HL-60 (cell line): ENCODE measurements around the gene PCSK9.

Experiments used
- DNase-seq, 2 experiments: peaks; one replicate each; pipeline ENCODE4 v3.0.0-alpha.2; 2010 to 2020; ENCODE audit warnings: low read depth in 1 of 2, low spot score in 1 of 2
- H3K27ac ChIP-seq: fragments of 250-450 bp; sonication (Bioruptor Pico); replicated peaks from 2 replicates; pipeline ENCODE4 v1.5.1; 2020; ENCODE audit warnings: mild to moderate bottlenecking, moderate library complexity
- H3K27me3 ChIP-seq: fragments of 250-450 bp; sonication (Bioruptor Pico); 2 replicates; pipeline ENCODE4 v1.5.1; 2021; ENCODE audit warnings: mild to moderate bottlenecking, moderate library complexity; ENCODE audit not compliant: insufficient read depth, poor library complexity, severe bottlenecking
- H3K4me3 ChIP-seq: replicated peaks from 2 replicates; pipeline ENCODE4 v1.5.1; 2011; ENCODE audit warnings: mild to moderate bottlenecking, control low read depth, low read length; ENCODE audit not compliant: insufficient read depth
- GABPA ChIP-seq: IDR thresholded peaks from 2 replicates; pipeline ENCODE4 v1.6.1; 2012; ENCODE audit warnings: low read depth
- POLR2AphosphoS5 ChIP-seq: IDR thresholded peaks from 2 replicates; pipeline ENCODE4 v1.6.1; 2012; ENCODE audit warnings: low read depth
- SPI1 ChIP-seq: IDR thresholded peaks from 2 replicates; pipeline ENCODE4 v1.6.1; 2012; ENCODE audit warnings: low read depth, mild to moderate bottlenecking, borderline replicate concordance
- TF ChIP-seq, protein P1 (sequence below): IDR thresholded peaks from 2 replicates; pipeline ENCODE4 v1.6.1; 2012; ENCODE audit warnings: low read depth; ENCODE audit not compliant: insufficient replicate concordance
- TF ChIP-seq, protein P2 (sequence below): IDR thresholded peaks from one replicate; pipeline ENCODE4 v1.5.1; 2011; ENCODE audit warnings: low read length, control low read depth, inconsistent platforms; ENCODE audit not compliant: insufficient read depth

Gene PCSK9

DNA sequence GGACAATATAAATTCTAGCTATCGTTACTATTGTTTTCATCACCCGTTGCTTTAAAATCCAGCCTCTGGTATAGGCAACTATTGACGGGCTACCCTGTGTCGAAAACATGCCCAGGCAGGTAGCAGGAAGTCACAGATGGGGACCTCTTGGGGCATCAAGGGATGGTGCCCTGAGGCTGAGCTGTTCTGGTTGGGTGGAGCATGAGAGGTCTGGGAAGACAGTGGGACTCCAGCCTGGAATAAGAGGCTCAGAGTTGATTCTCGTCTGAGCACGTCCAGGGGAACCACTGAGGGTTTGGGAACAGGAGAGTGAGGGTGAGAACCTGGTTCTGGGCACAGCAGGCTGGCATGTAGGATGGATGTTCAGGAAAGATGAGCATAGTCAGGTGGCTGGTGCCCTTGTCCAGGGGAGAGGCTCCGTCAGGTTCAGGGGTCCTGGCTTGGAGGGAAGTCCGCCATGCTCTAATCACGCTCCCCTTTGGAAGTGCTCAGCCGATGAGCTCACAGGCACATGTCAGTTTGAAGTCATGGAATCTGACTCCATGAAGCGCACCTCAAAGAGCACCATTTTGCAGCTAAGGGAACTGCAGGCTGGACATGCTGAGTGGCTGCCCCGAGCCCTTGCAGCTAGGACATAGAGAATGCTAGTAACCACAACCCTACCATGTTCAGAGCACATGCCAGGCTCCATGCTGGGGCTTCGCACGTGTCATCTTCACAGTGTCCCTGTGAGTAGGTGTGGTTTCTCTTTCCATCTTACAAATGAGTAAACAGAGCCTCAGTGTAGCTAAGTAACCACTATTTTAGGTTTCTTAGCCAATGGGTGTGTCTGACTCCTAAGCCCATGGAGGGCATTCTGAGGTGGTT lies 21.0 kb downstream of the PCSK9 start:
- Histone ChIP-seq H3K4me3 (no peak overlapping the region), H3K27me3 (no peaks in the 10 kb centered on the region), H3K27ac (no peak overlapping the region)
- TF ChIP-seq, protein P1, sequence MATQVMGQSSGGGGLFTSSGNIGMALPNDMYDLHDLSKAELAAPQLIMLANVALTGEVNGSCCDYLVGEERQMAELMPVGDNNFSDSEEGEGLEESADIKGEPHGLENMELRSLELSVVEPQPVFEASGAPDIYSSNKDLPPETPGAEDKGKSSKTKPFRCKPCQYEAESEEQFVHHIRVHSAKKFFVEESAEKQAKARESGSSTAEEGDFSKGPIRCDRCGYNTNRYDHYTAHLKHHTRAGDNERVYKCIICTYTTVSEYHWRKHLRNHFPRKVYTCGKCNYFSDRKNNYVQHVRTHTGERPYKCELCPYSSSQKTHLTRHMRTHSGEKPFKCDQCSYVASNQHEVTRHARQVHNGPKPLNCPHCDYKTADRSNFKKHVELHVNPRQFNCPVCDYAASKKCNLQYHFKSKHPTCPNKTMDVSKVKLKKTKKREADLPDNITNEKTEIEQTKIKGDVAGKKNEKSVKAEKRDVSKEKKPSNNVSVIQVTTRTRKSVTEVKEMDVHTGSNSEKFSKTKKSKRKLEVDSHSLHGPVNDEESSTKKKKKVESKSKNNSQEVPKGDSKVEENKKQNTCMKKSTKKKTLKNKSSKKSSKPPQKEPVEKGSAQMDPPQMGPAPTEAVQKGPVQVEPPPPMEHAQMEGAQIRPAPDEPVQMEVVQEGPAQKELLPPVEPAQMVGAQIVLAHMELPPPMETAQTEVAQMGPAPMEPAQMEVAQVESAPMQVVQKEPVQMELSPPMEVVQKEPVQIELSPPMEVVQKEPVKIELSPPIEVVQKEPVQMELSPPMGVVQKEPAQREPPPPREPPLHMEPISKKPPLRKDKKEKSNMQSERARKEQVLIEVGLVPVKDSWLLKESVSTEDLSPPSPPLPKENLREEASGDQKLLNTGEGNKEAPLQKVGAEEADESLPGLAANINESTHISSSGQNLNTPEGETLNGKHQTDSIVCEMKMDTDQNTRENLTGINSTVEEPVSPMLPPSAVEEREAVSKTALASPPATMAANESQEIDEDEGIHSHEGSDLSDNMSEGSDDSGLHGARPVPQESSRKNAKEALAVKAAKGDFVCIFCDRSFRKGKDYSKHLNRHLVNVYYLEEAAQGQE: no peak
- TF ChIP-seq, protein P2, sequence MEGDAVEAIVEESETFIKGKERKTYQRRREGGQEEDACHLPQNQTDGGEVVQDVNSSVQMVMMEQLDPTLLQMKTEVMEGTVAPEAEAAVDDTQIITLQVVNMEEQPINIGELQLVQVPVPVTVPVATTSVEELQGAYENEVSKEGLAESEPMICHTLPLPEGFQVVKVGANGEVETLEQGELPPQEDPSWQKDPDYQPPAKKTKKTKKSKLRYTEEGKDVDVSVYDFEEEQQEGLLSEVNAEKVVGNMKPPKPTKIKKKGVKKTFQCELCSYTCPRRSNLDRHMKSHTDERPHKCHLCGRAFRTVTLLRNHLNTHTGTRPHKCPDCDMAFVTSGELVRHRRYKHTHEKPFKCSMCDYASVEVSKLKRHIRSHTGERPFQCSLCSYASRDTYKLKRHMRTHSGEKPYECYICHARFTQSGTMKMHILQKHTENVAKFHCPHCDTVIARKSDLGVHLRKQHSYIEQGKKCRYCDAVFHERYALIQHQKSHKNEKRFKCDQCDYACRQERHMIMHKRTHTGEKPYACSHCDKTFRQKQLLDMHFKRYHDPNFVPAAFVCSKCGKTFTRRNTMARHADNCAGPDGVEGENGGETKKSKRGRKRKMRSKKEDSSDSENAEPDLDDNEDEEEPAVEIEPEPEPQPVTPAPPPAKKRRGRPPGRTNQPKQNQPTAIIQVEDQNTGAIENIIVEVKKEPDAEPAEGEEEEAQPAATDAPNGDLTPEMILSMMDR: no peak
- no peak for TF ChIP-seq GABPA
- TF ChIP-seq POLR2AphosphoS5: no peak
- no peak for TF ChIP-seq SPI1
- no peak for DNase-seq

DNA sequence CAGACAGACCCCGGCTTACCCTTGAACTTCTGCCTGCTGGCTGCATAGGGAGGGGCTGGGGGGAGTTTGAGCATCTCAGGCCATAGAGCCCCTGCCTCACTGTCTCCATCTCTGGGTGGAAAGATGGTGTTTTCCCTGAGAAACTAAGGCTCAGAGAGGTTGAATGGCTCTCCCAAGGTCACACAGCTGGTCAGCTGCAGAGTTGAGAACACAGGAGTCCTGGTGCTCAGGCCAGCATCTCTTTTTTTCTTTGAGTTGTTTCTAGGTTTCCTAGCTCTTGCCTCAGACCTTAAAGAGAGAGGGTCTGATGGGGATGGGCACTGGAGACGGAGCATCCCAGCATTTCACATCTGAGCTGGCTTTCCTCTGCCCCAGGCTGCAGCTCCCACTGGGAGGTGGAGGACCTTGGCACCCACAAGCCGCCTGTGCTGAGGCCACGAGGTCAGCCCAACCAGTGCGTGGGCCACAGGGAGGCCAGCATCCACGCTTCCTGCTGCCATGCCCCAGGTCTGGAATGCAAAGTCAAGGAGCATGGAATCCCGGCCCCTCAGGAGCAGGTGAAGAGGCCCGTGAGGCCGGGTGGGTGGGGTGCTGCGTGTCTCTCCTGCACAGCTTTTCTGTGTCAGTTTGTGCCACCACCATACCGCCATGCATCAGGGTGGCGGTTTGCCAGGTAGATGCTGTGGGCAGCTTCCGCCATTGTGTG lies 21.8 kb downstream of the PCSK9 start:
- no peaks in the 10 kb centered on the region for H3K27me3 ChIP-seq
- DNase-seq: no peak
- TF ChIP-seq, protein P1: no peak
- no peak for TF ChIP-seq GABPA
- H3K4me3 ChIP-seq: no peak overlapping the region
- no peak overlapping the region for H3K27ac ChIP-seq

DNA sequence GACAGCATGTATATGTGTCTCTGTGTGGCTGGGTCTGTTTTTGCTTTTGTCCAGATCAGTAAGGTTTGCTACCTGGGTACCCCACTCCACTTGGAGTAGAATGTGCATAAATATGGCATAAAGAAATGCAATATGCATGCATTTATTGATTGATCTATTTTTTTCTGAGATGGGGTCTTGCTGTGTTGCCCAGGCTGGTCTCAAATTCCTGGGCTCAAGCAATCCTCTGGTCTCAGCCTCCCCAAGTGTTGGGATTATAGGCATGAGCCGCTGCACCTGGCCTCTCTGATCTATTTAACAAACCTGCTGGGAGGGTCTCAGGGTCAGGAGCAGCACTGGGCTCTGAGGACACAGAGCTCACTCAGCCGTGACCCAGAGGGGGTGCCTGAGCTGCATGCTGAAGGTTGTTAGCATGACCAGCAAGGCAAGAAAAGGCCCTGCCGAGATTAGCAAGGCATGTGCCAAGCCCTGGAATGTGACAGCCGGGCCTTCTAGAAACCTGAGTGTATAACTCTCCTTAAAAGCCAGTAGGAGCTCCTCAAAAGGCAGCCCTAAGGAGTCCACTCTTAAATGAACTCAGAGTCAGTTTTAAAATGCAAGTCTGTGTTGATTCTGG lies 22.5 kb downstream of the PCSK9 start:
- TF ChIP-seq, protein P2: no peak
- TF ChIP-seq GABPA (no peak), SPI1 (no peak), POLR2AphosphoS5 (no peak)
- TF ChIP-seq, protein P1: no peak
- no peaks in the 10 kb centered on the region for H3K27me3 ChIP-seq
- no peak overlapping the region for H3K27ac ChIP-seq
- H3K4me3 ChIP-seq: no peak overlapping the region
- no peak for DNase-seq
